Liver (tissue), 9 donors: ENCODE data around the gene SCEL. TPM values are rescaled to one million over a fixed set of nuclear protein-coding genes. Genes with fewer than 3 reads are reported as not detected.

Experiments used
- DNase-seq: peaks from one replicate; pipeline ENCODE4 v3.0.0-alpha.2; 2017; ENCODE audit warnings: low spot score
- H3K27ac ChIP-seq, 2 donors: one replicate each; pipeline ENCODE4 v1.7.0; 2013; ENCODE audit warnings: inconsistent platforms in 2 of 2, low read length in 2 of 2, control low read depth in 1 of 2, low read depth in 1 of 2, mild to moderate bottlenecking in 1 of 2
- H3K27me3 ChIP-seq, 4 donors: one replicate each; pipeline versions ENCODE4 v1.6.1 to v1.7.0; 2013; ENCODE audit warnings: low read length in 3 of 4, inconsistent platforms in 1 of 4, mild to moderate bottlenecking in 1 of 4, moderate library complexity in 1 of 4; ENCODE audit not compliant: control insufficient read depth in 4 of 4, insufficient read depth in 4 of 4
- H3K36me3 ChIP-seq, 4 donors: one replicate each; pipeline versions ENCODE4 v1.6.1 to v1.7.0; 2013; ENCODE audit warnings: low read length in 3 of 4, mild to moderate bottlenecking in 3 of 4, low read depth in 1 of 4, moderate library complexity in 1 of 4; ENCODE audit not compliant: control insufficient read depth in 4 of 4, insufficient read depth in 3 of 4
- H3K4me1 ChIP-seq, 4 donors: one replicate each; pipeline versions ENCODE4 v1.6.1 to v1.7.0; 2013; ENCODE audit warnings: low read length in 3 of 4, mild to moderate bottlenecking in 3 of 4, moderate library complexity in 1 of 4; ENCODE audit not compliant: control insufficient read depth in 4 of 4, insufficient read depth in 4 of 4
- H3K4me3 ChIP-seq, 3 donors: one replicate each; pipeline versions ENCODE4 v1.6.1 to v1.7.0; 2013; ENCODE audit warnings: low read length in 3 of 3, control low read depth in 1 of 3, low read depth in 1 of 3, mild to moderate bottlenecking in 1 of 3
- H3K9ac ChIP-seq, 2 donors: one replicate each; pipeline ENCODE4 v1.7.0; 2013; ENCODE audit warnings: low read length in 2 of 2, mild to moderate bottlenecking in 2 of 2, moderate library complexity in 2 of 2, control low read depth in 1 of 2, low read depth in 1 of 2
- H3K9me3 ChIP-seq, 4 donors: one replicate each; pipeline versions ENCODE4 v1.6.1 to v1.7.0; 2013; ENCODE audit warnings: low read length in 3 of 4; ENCODE audit not compliant: control insufficient read depth in 4 of 4
- ATF3 ChIP-seq: IDR thresholded peaks from 2 replicates; pipeline ENCODE4 v1.6.1; 2016; ENCODE audit warnings: antibody characterized with exemption
- CTCF ChIP-seq: fragments of 150-350 bp; IDR thresholded peaks from 2 replicates; pipeline ENCODE4 v1.5.1; 2017; ENCODE audit warnings: improper control_type of control experiment, low read depth, low read length; ENCODE audit not compliant: missing input control
- EGR1 ChIP-seq, 2 donors: IDR thresholded peaks; 2 replicates each; pipeline ENCODE4 v1.6.1; 2016 to 2018; ENCODE audit warnings: antibody characterized with exemption in 2 of 2, low read depth in 2 of 2
- GABPA ChIP-seq, 2 donors: IDR thresholded peaks in 1 of 2; conservative IDR thresholded peaks in 1 of 2; 2 replicates each; pipeline ENCODE4 v1.6.1; 2016; ENCODE audit warnings: antibody characterized with exemption in 2 of 2, mild to moderate bottlenecking in 1 of 2, moderate library complexity in 1 of 2
- NR2F2 ChIP-seq: IDR thresholded peaks from 2 replicates; pipeline ENCODE4 v1.6.1; 2016; ENCODE audit warnings: antibody characterized with exemption
- REST ChIP-seq: IDR thresholded peaks from 2 replicates; pipeline ENCODE4 v1.6.1; 2016; ENCODE audit warnings: antibody characterized with exemption, mild to moderate bottlenecking
- RXRA ChIP-seq, 2 donors: IDR thresholded peaks; 2 replicates each; pipeline ENCODE4 v1.6.1; 2017 to 2018; ENCODE audit warnings: antibody characterized with exemption in 2 of 2, mild to moderate bottlenecking in 1 of 2
- SP1 ChIP-seq: IDR thresholded peaks from 2 replicates; pipeline ENCODE4 v1.6.1; 2018; ENCODE audit warnings: antibody characterized with exemption, mild to moderate bottlenecking
- TAF1 ChIP-seq: conservative IDR thresholded peaks from 2 replicates; pipeline ENCODE4 v1.6.1; 2016; ENCODE audit warnings: antibody characterized with exemption, mild to moderate bottlenecking
- YY1 ChIP-seq: IDR thresholded peaks from 2 replicates; pipeline ENCODE4 v1.6.1; 2016; ENCODE audit warnings: antibody characterized with exemption, mild to moderate bottlenecking
- WGBS: extraction: QIAGEN DNeasy Blood & Tissue Kit; methylation state at CpG from one replicate; pipeline ENCODE4 v1.1.7; 2013; 5-methylcytosine and 5-hydroxymethylcytosine counted together
- polyA plus RNA-seq, 2 donors: library from polyadenylated mRNA; stranded (reverse) in 1 of 2; unstranded in 1 of 2; fragments of 200-250 nt in 1 of 2; fragments of >200 nt in 1 of 2; fragmentation: Nextera tagmentation in 1 of 2; extraction: Ambion mirVana in 1 of 2; gene quantifications; one replicate each; pipeline versions ENCODE4 v1.2.1 to v1.2.3, GENCODE V29; 2013 to 2015
- total RNA-seq, 2 donors: library from RNA; depleted of rRNA; stranded (reverse); fragments of >200 nt; gene quantifications; one replicate each; pipeline ENCODE4 v1.2.3, GENCODE V29; 2014
- donor health status: healthy.
- donor health status: healthy.
- donor health status: healthy.
- donor health status: healthy.
- donor health status: healthy.

SCEL gene
- total and polyA plus RNA-seq, 4 donors, result 0.02 TPM; not detected in 3

GRCh38 chr13:77544355-77544754 lies 8.8 kb downstream of the SCEL start:
- no peak overlapping the region for H3K27ac ChIP-seq
- DNase-seq, result no peak
- H3K4me3 ChIP-seq, result no peak overlapping the region
- H3K9ac ChIP-seq, result no peak overlapping the region
- H3K4me1 ChIP-seq, result no peaks in the 10 kb centered on the region
- H3K27me3 ChIP-seq, result no peaks in the 10 kb centered on the region
- H3K36me3 ChIP-seq, result no peaks in the 10 kb centered on the region
- no peak for TF ChIP-seq RXRA (IDR thresholded peaks at IDR 0.05)
- no peak for TF ChIP-seq TAF1
- TF ChIP-seq GABPA (IDR thresholded peaks at IDR 0.05 in 1 of 2, conservative IDR thresholded peaks at IDR 0.05 in 1 of 2), result no peak
- TF ChIP-seq EGR1 (IDR thresholded peaks at IDR 0.05; ENCODE audit: low read depth in 2 of 2), result no peak
- TF ChIP-seq SP1, result no peak
- TF ChIP-seq CTCF, result no peak
- no peak for TF ChIP-seq NR2F2
- TF ChIP-seq YY1, result no peak
- TF ChIP-seq ATF3, result no peak
- 41% methylated on average over 1 of the region's 1 CpG for WGBS
- no peaks in the 10 kb centered on the region for H3K9me3 ChIP-seq

GRCh38 chr13:77544758-77545338 lies 9.3 kb downstream of the SCEL start:
- H3K27ac ChIP-seq, result no peak overlapping the region
- 55% methylated on average over 4 of the region's 4 CpGs for WGBS

More at GRCh38 chr13:77544758-77545338, 9.3 kb downstream of the SCEL start:
- TF ChIP-seq REST, result no peak
- TF ChIP-seq TAF1, result no peak
- H3K9ac ChIP-seq, result no peak overlapping the region
- H3K36me3 ChIP-seq, result no peaks in the 10 kb centered on the region
- DNase-seq, result no peak
- no peak overlapping the region for H3K4me3 ChIP-seq
- H3K27me3 ChIP-seq, result no peaks in the 10 kb centered on the region
- no peaks in the 10 kb centered on the region for H3K4me1 ChIP-seq
- no peaks in the 10 kb centered on the region for H3K9me3 ChIP-seq
